Measurements from ENCODE around the gene UBA7.

- TF ChIP-seq, protein P1, sequence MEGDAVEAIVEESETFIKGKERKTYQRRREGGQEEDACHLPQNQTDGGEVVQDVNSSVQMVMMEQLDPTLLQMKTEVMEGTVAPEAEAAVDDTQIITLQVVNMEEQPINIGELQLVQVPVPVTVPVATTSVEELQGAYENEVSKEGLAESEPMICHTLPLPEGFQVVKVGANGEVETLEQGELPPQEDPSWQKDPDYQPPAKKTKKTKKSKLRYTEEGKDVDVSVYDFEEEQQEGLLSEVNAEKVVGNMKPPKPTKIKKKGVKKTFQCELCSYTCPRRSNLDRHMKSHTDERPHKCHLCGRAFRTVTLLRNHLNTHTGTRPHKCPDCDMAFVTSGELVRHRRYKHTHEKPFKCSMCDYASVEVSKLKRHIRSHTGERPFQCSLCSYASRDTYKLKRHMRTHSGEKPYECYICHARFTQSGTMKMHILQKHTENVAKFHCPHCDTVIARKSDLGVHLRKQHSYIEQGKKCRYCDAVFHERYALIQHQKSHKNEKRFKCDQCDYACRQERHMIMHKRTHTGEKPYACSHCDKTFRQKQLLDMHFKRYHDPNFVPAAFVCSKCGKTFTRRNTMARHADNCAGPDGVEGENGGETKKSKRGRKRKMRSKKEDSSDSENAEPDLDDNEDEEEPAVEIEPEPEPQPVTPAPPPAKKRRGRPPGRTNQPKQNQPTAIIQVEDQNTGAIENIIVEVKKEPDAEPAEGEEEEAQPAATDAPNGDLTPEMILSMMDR (IDR thresholded peaks at IDR 0.05; ENCODE audit: low read depth, low read length) = no peak
- TF ChIP-seq EZH2phosphoT487 (IDR thresholded peaks at IDR 0.05; ENCODE audit: low read depth) = no peak
Measured at GRCh38 chr3:49794431-49794830, 19.3 kb downstream of the UBA7 start.
